Esophagus (tissue), 2 donors: ENCODE data around the gene RBM33. TPM values are rescaled to one million over a fixed set of nuclear protein-coding genes. Genes with fewer than 3 reads are reported as not detected.

Experiments
- H3K27ac ChIP-seq, 2 donors: one replicate each; pipeline ENCODE4 v1.5.1; 2013; ENCODE audit warnings: low read depth in 2 of 2, mild to moderate bottlenecking in 2 of 2, inconsistent platforms in 1 of 2, low read length in 1 of 2, moderate library complexity in 1 of 2
- H3K27me3 ChIP-seq, 2 donors: one replicate each; pipeline ENCODE4 v1.6.1; 2013; ENCODE audit warnings: low read length in 2 of 2, control low read depth in 1 of 2, mild to moderate bottlenecking in 1 of 2; ENCODE audit not compliant: insufficient read depth in 2 of 2, control insufficient read depth in 1 of 2
- H3K36me3 ChIP-seq, 2 donors: one replicate each; pipeline ENCODE4 v1.6.1; 2013; ENCODE audit warnings: low read length in 1 of 2; ENCODE audit not compliant: control insufficient read depth in 2 of 2, insufficient read depth in 2 of 2
- H3K4me1 ChIP-seq, 2 donors: one replicate each; pipeline ENCODE4 v1.6.1; 2013; ENCODE audit warnings: low read length in 1 of 2; ENCODE audit not compliant: control insufficient read depth in 2 of 2, insufficient read depth in 2 of 2
- H3K4me3 ChIP-seq, 2 donors: one replicate each; pipeline ENCODE4 v1.5.1; 2013; ENCODE audit warnings: low read length in 2 of 2, mild to moderate bottlenecking in 2 of 2, low read depth in 1 of 2, moderate library complexity in 1 of 2
- H3K9me3 ChIP-seq, 2 donors: one replicate each; pipeline ENCODE4 v1.6.1; 2013; ENCODE audit warnings: mild to moderate bottlenecking in 2 of 2, low read depth in 1 of 2, low read length in 1 of 2, moderate library complexity in 1 of 2; ENCODE audit not compliant: control insufficient read depth in 2 of 2, insufficient read depth in 1 of 2
- WGBS, 2 donors: extraction: QIAGEN DNeasy Blood & Tissue Kit; methylation state at CpG; one replicate each; pipeline ENCODE4 v1.1.7; 2013; 5-methylcytosine and 5-hydroxymethylcytosine counted together
- polyA plus RNA-seq, 2 donors: library from polyadenylated mRNA; stranded (reverse); fragments of 200-250 nt; gene quantifications; one replicate each; pipeline ENCODE4 v1.2.3, GENCODE V29; 2013
- donor health status: healthy with polysubstance abuse.
- donor health status: Bipolar disorder and iron deficiency.

The RBM33 gene
- polyA plus RNA-seq, 2 donors = 11.6 to 25.6 TPM

- Histone ChIP-seq H3K36me3 (no peaks in the 10 kb centered on the region), H3K4me1 (no peaks in the 10 kb centered on the region), H3K9me3 (peaks cover 0 to 8% of the 10 kb centered on the region in 2 donors), H3K27ac (no peak overlapping the region), H3K27me3 (no peaks in the 10 kb centered on the region), H3K4me3 (no peak overlapping the region)
- 84 to 85% methylated on average over 13 of the region's 13 CpGs for WGBS, 2 donors
Measured at GRCh38 chr7:155820788-155821187, 176.3 kb downstream of the RBM33 start.

GRCh38 chr7:155821851-155822250, 177.4 kb downstream of the RBM33 start:
- peaks cover 0 to 8% of the 10 kb centered on the region in 2 donors for H3K9me3 ChIP-seq
- no peak overlapping the region for H3K4me3 ChIP-seq
- no peak overlapping the region for H3K27ac ChIP-seq
- no peaks in the 10 kb centered on the region for H3K4me1 ChIP-seq
- H3K36me3 ChIP-seq = no peaks in the 10 kb centered on the region
- 81 to 87% methylated on average over 11 of the region's 11 CpGs for WGBS, 2 donors
- H3K27me3 ChIP-seq = no peaks in the 10 kb centered on the region

GRCh38 chr7:155824227-155824886, 179.9 kb downstream of the RBM33 start:
- Histone ChIP-seq H3K27me3 (no peaks in the 10 kb centered on the region), H3K36me3 (no peaks in the 10 kb centered on the region), H3K4me3 (no peak overlapping the region), H3K4me1 (no peaks in the 10 kb centered on the region), H3K9me3 (no peaks in the 10 kb centered on the region), H3K27ac (no peak overlapping the region)
- WGBS, 2 donors = 78 to 82% methylated on average over 17 of the region's 17 CpGs

- H3K9me3 ChIP-seq = no peaks in the 10 kb centered on the region
- H3K27ac ChIP-seq = no peak overlapping the region
- H3K4me1 ChIP-seq = no peaks in the 10 kb centered on the region
- H3K27me3 ChIP-seq = no peaks in the 10 kb centered on the region
- H3K4me3 ChIP-seq = no peak overlapping the region
- 52 to 56% methylated on average over 3 of the region's 3 CpGs for WGBS, 2 donors
- H3K36me3 ChIP-seq = no peaks in the 10 kb centered on the region
Measured at GRCh38 chr7:155825336-155825735, 180.9 kb downstream of the RBM33 start.

- Histone ChIP-seq H3K4me1 (no peaks in the 10 kb centered on the region), H3K27me3 (no peaks in the 10 kb centered on the region), H3K36me3 (no peaks in the 10 kb centered on the region), H3K9me3 (no peaks in the 10 kb centered on the region), H3K4me3 (no peak overlapping the region), H3K27ac (no peak overlapping the region)
- 69 to 73% methylated on average over 17 of the region's 17 CpGs for WGBS, 2 donors
Measured at GRCh38 chr7:155829796-155830470, 185.5 kb downstream of the RBM33 start.

Other genes starting within 250 kb of the RBM33 start
- under 1 TPM; 0.01 to 0.02 TPM for gene EN2, start 186.5 kb upstream of the RBM33 start, polyA plus RNA-seq
- not detected for gene CNPY1, start 98.1 kb upstream of the RBM33 start, polyA plus RNA-seq
- under 1 TPM; 0.01 to 0.04 TPM for gene SHH, start 167.8 kb downstream of the RBM33 start, polyA plus RNA-seq